AG04450 (cell line): ENCODE measurements around the gene DEFB113. TPM values are rescaled to one million over a fixed set of nuclear protein-coding genes. Genes with fewer than 3 reads are reported as not detected.

ENCODE experiments used
- CTCF ChIA-PET: fragments of 300-600, 350-600 bp; formaldehyde crosslinking; extraction: SDS; loops from one replicate; lab custom pipeline; 2022; ENCODE audit warnings: antibody characterized with exemption, inconsistent platforms; lab: Charles Lee
- POLR2A ChIA-PET: fragments of 350-600 bp; formaldehyde crosslinking; extraction: SDS; loops from one replicate; lab custom pipeline; 2021; ENCODE audit warnings: antibody characterized with exemption, inconsistent platforms; lab: Yijun Ruan, JAX
- DNase-seq: peaks from one replicate; pipeline ENCODE4 v3.0.0-alpha.2; 2011; ENCODE audit warnings: low read depth, low spot score
- H3K27ac ChIP-seq: one replicate; pipeline ENCODE4 v1.5.1; 2012; ENCODE audit warnings: low read depth, low read length, control low read depth
- H3K27me3 ChIP-seq: one replicate; pipeline ENCODE4 v1.6.0; 2012; ENCODE audit warnings: low read length; ENCODE audit not compliant: control insufficient read depth, insufficient read depth
- H3K4me3 ChIP-seq: 2 replicates; pipeline ENCODE4 v1.5.1; 2011; ENCODE audit warnings: mild to moderate bottlenecking, low read depth, low read length, control low read depth
- H3K9me3 ChIP-seq: 2 replicates; pipeline ENCODE4 v1.5.1; 2012; ENCODE audit warnings: low read length; ENCODE audit not compliant: control insufficient read depth, insufficient read depth
- CTCF ChIP-seq: IDR thresholded peaks from 2 replicates; pipeline ENCODE4 v1.5.1; 2011; ENCODE audit warnings: low read depth, low read length, control low read depth, inconsistent platforms
- polyA plus RNA-seq: library from polyadenylated mRNA; depleted of rRNA; stranded (reverse); fragments of >200 nt; gene quantifications from 2 replicates; pipeline ENCODE4 v1.2.3, GENCODE V29; 2011

The DEFB113 gene
- polyA plus RNA-seq, 1 experiment = not detected

- Histone ChIP-seq H3K27ac (no peak overlapping the region), H3K27me3 (no peaks in the 10 kb centered on the region), H3K4me3 (no peak overlapping the region), H3K9me3 (no peaks in the 10 kb centered on the region; the same call in 1 of the 2 replicates)
- POLR2A ChIA-PET = no interaction called here
- CTCF ChIA-PET = no interaction called here
- no peak for DNase-seq
- no peak for TF ChIP-seq CTCF
These were observed 35.9 kb downstream of the DEFB113 start for GRCh38 chr6:49933526-49933925.

- no peak overlapping the region for H3K27ac ChIP-seq
- CTCF ChIA-PET = no interaction called here
These were observed 40.1 kb downstream of the DEFB113 start for GRCh38 chr6:49929340-49929739.

GRCh38 chr6:49923826-49924225 is 45.6 kb downstream of the DEFB113 start:
- DNase-seq = no peak
- H3K9me3 ChIP-seq = no peaks in the 10 kb centered on the region
- H3K4me3 ChIP-seq = no peak overlapping the region
- H3K27me3 ChIP-seq = no peaks in the 10 kb centered on the region
- ChIA-PET POLR2A (no interaction called here), CTCF (no interaction called here)
- H3K27ac ChIP-seq = no peak overlapping the region
- no peak for TF ChIP-seq CTCF

More at GRCh38 chr6:49929340-49929739, 40.1 kb downstream of the DEFB113 start:
- Histone ChIP-seq H3K27me3 (no peaks in the 10 kb centered on the region), H3K4me3 (no peak overlapping the region), H3K9me3 (no peaks in the 10 kb centered on the region; the same call in 1 of the 2 replicates)
- POLR2A ChIA-PET = no interaction called here
- DNase-seq = no peak
- TF ChIP-seq CTCF = no peak

GRCh38 chr6:49919935-49920644 is 49.3 kb downstream of the DEFB113 start:
- no peak for DNase-seq
- H3K9me3 ChIP-seq = no peaks in the 10 kb centered on the region
- no peak overlapping the region for H3K27ac ChIP-seq
- TF ChIP-seq CTCF = no peak
- ChIA-PET CTCF (no interaction called here), POLR2A (no interaction called here)
- no peak overlapping the region for H3K4me3 ChIP-seq
- no peaks in the 10 kb centered on the region for H3K27me3 ChIP-seq

GRCh38 chr6:49919261-49919660 is 50.2 kb downstream of the DEFB113 start:
- H3K27ac ChIP-seq = no peak overlapping the region
- POLR2A ChIA-PET = no interaction called here
- no peak overlapping the region for H3K4me3 ChIP-seq
- CTCF ChIA-PET = no interaction called here
- no peaks in the 10 kb centered on the region for H3K9me3 ChIP-seq
- no peak for TF ChIP-seq CTCF
- DNase-seq = no peak
- no peaks in the 10 kb centered on the region for H3K27me3 ChIP-seq
